ENCODE results near the gene SETD6. TPM values are rescaled to one million over a fixed set of nuclear protein-coding genes. Genes with fewer than 3 reads are reported as not detected.
"Not testable (repeated sequence)": the region's sequence is repeated elsewhere in the genome, so short reads cannot be mapped to it uniquely, and the experiment has no call there.

SETD6 gene
- 24.8 TPM for total RNA-seq

GRCh38 chr16:58515125-58515870 lies at the start of gene SETD6:
SETD6 (plus strand) TSS chr16:58515517; CDS start chr16:58515538, 21 bp downstream.
- peak; percentile 44 to 77 (median 75) for DNase-seq (ENCODE audit: low read depth in 2 of 3, low spot score in 2 of 3)

- no peak for DNase-seq (ENCODE audit: low read depth in 2 of 3, low spot score in 2 of 3)
These were observed 49.5 kb upstream of the SETD6 start for GRCh38 chr16:58465817-58466216.

- DNase-seq (ENCODE audit: low read depth in 2 of 3, low spot score in 2 of 3), result no peak
These were observed 48.9 kb upstream of the SETD6 start for GRCh38 chr16:58466396-58466795.

GRCh38 chr16:58467905-58468304 lies 47.4 kb upstream of the SETD6 start:
- no peak for DNase-seq (ENCODE audit: low read depth in 2 of 3, low spot score in 2 of 3)

GRCh38 chr16:58471209-58471975 lies 43.9 kb upstream of the SETD6 start:
- DNase-seq (ENCODE audit: low read depth in 2 of 3, low spot score in 2 of 3), result no peak

- DNase-seq (ENCODE audit: low read depth in 2 of 3, low spot score in 2 of 3), result no peak
These were observed 43.1 kb upstream of the SETD6 start for GRCh38 chr16:58472266-58472665.

GRCh38 chr16:58472827-58473226 lies 42.5 kb upstream of the SETD6 start:
- no peak for DNase-seq (ENCODE audit: low read depth in 2 of 3, low spot score in 2 of 3)

- DNase-seq (ENCODE audit: low read depth in 2 of 3, low spot score in 2 of 3), result no peak
These were observed 41.0 kb upstream of the SETD6 start for GRCh38 chr16:58474296-58474695.

- DNase-seq (ENCODE audit: low read depth in 2 of 3, low spot score in 2 of 3), result no peak
These were observed 40.2 kb upstream of the SETD6 start for GRCh38 chr16:58475091-58475619.

- no peak for DNase-seq (ENCODE audit: low read depth in 2 of 3, low spot score in 2 of 3)
These were observed 38.5 kb upstream of the SETD6 start for GRCh38 chr16:58476791-58477190.

GRCh38 chr16:58478427-58478826 lies 36.9 kb upstream of the SETD6 start:
- no peak for DNase-seq (ENCODE audit: low read depth in 2 of 3, low spot score in 2 of 3)

GRCh38 chr16:58481226-58481869 lies 34.0 kb upstream of the SETD6 start:
- no peak for DNase-seq (ENCODE audit: low read depth in 2 of 3, low spot score in 2 of 3)

GRCh38 chr16:58481931-58482330 lies 33.4 kb upstream of the SETD6 start:
- DNase-seq (ENCODE audit: low read depth in 2 of 3, low spot score in 2 of 3), result no peak

- DNase-seq (ENCODE audit: low read depth in 2 of 3, low spot score in 2 of 3), result no peak
These were observed 30.0 kb upstream of the SETD6 start for GRCh38 chr16:58485184-58485887.

GRCh38 chr16:58487566-58488351 lies 27.6 kb upstream of the SETD6 start:
- DNase-seq (ENCODE audit: low read depth in 2 of 3, low spot score in 2 of 3), result peak; percentile 50 to 82 (median 72)

GRCh38 chr16:58488531-58488930 lies 26.8 kb upstream of the SETD6 start:
- no peak for DNase-seq (ENCODE audit: low read depth in 2 of 3, low spot score in 2 of 3)

- DNase-seq (ENCODE audit: low read depth in 2 of 3, low spot score in 2 of 3), result no peak
These were observed 25.3 kb upstream of the SETD6 start for GRCh38 chr16:58490065-58490464.

GRCh38 chr16:58490539-58490938 lies 24.8 kb upstream of the SETD6 start:
- not testable (repeated sequence) for DNase-seq (ENCODE audit: low read depth in 2 of 3, low spot score in 2 of 3)

- DNase-seq (ENCODE audit: low read depth in 2 of 3, low spot score in 2 of 3), result no peak
These were observed 23.3 kb upstream of the SETD6 start for GRCh38 chr16:58492066-58492465.

- no peak for DNase-seq (ENCODE audit: low read depth in 2 of 3, low spot score in 2 of 3)
These were observed 22.6 kb upstream of the SETD6 start for GRCh38 chr16:58492735-58493134.
